Liver (tissue), 9 donors: ENCODE measurements around the gene LRRC23. TPM values are rescaled to one million over a fixed set of nuclear protein-coding genes. Genes with fewer than 3 reads are reported as not detected.
A peak's percentile ranks its signal among the peaks of the same experiment; 100 is the strongest.

Experiments used
- DNase-seq: peaks from one replicate; pipeline ENCODE4 v3.0.0-alpha.2; 2017; ENCODE audit warnings: low spot score
- H3K27ac ChIP-seq, 2 donors: one replicate each; pipeline ENCODE4 v1.7.0; 2013; ENCODE audit warnings: inconsistent platforms in 2 of 2, low read length in 2 of 2, control low read depth in 1 of 2, low read depth in 1 of 2, mild to moderate bottlenecking in 1 of 2
- H3K27me3 ChIP-seq, 4 donors: one replicate each; pipeline versions ENCODE4 v1.6.1 to v1.7.0; 2013; ENCODE audit warnings: low read length in 3 of 4, inconsistent platforms in 1 of 4, mild to moderate bottlenecking in 1 of 4, moderate library complexity in 1 of 4; ENCODE audit not compliant: control insufficient read depth in 4 of 4, insufficient read depth in 4 of 4
- H3K36me3 ChIP-seq, 4 donors: one replicate each; pipeline versions ENCODE4 v1.6.1 to v1.7.0; 2013; ENCODE audit warnings: low read length in 3 of 4, mild to moderate bottlenecking in 3 of 4, low read depth in 1 of 4, moderate library complexity in 1 of 4; ENCODE audit not compliant: control insufficient read depth in 4 of 4, insufficient read depth in 3 of 4
- H3K4me1 ChIP-seq, 4 donors: one replicate each; pipeline versions ENCODE4 v1.6.1 to v1.7.0; 2013; ENCODE audit warnings: low read length in 3 of 4, mild to moderate bottlenecking in 3 of 4, moderate library complexity in 1 of 4; ENCODE audit not compliant: control insufficient read depth in 4 of 4, insufficient read depth in 4 of 4
- H3K4me3 ChIP-seq, 3 donors: one replicate each; pipeline versions ENCODE4 v1.6.1 to v1.7.0; 2013; ENCODE audit warnings: low read length in 3 of 3, control low read depth in 1 of 3, low read depth in 1 of 3, mild to moderate bottlenecking in 1 of 3
- H3K9ac ChIP-seq, 2 donors: one replicate each; pipeline ENCODE4 v1.7.0; 2013; ENCODE audit warnings: low read length in 2 of 2, mild to moderate bottlenecking in 2 of 2, moderate library complexity in 2 of 2, control low read depth in 1 of 2, low read depth in 1 of 2
- H3K9me3 ChIP-seq, 4 donors: one replicate each; pipeline versions ENCODE4 v1.6.1 to v1.7.0; 2013; ENCODE audit warnings: low read length in 3 of 4; ENCODE audit not compliant: control insufficient read depth in 4 of 4
- EGR1 ChIP-seq, 2 donors: IDR thresholded peaks; 2 replicates each; pipeline ENCODE4 v1.6.1; 2016 to 2018; ENCODE audit warnings: antibody characterized with exemption in 2 of 2, low read depth in 2 of 2
- FOXA1 ChIP-seq: IDR thresholded peaks from 2 replicates; pipeline ENCODE4 v1.6.1; 2016; ENCODE audit warnings: antibody characterized with exemption
- GABPA ChIP-seq, 2 donors: IDR thresholded peaks in 1 of 2; conservative IDR thresholded peaks in 1 of 2; 2 replicates each; pipeline ENCODE4 v1.6.1; 2016; ENCODE audit warnings: antibody characterized with exemption in 2 of 2, mild to moderate bottlenecking in 1 of 2, moderate library complexity in 1 of 2
- HNF4A ChIP-seq, 2 donors: conservative IDR thresholded peaks; 2 replicates each; pipeline ENCODE4 v1.6.1; 2016; ENCODE audit warnings: antibody characterized with exemption in 2 of 2, mild to moderate bottlenecking in 2 of 2
- RXRA ChIP-seq, 2 donors: IDR thresholded peaks; 2 replicates each; pipeline ENCODE4 v1.6.1; 2017 to 2018; ENCODE audit warnings: antibody characterized with exemption in 2 of 2, mild to moderate bottlenecking in 1 of 2
- SP1 ChIP-seq: IDR thresholded peaks from 2 replicates; pipeline ENCODE4 v1.6.1; 2018; ENCODE audit warnings: antibody characterized with exemption, mild to moderate bottlenecking
- TAF1 ChIP-seq: conservative IDR thresholded peaks from 2 replicates; pipeline ENCODE4 v1.6.1; 2016; ENCODE audit warnings: antibody characterized with exemption, mild to moderate bottlenecking
- YY1 ChIP-seq: IDR thresholded peaks from 2 replicates; pipeline ENCODE4 v1.6.1; 2016; ENCODE audit warnings: antibody characterized with exemption, mild to moderate bottlenecking
- WGBS: extraction: QIAGEN DNeasy Blood & Tissue Kit; methylation state at CpG from one replicate; pipeline ENCODE4 v1.1.7; 2013; 5-methylcytosine and 5-hydroxymethylcytosine counted together
- polyA plus RNA-seq, 2 donors: library from polyadenylated mRNA; stranded (reverse) in 1 of 2; unstranded in 1 of 2; fragments of 200-250 nt in 1 of 2; fragments of >200 nt in 1 of 2; fragmentation: Nextera tagmentation in 1 of 2; extraction: Ambion mirVana in 1 of 2; gene quantifications; one replicate each; pipeline versions ENCODE4 v1.2.1 to v1.2.3, GENCODE V29; 2013 to 2015
- total RNA-seq, 2 donors: library from RNA; depleted of rRNA; stranded (reverse); fragments of >200 nt; gene quantifications; one replicate each; pipeline ENCODE4 v1.2.3, GENCODE V29; 2014
- TF ChIP-seq, protein P1 (sequence below): IDR thresholded peaks from 2 replicates; pipeline ENCODE4 v1.6.1; 2016; ENCODE audit warnings: antibody characterized with exemption
- TF ChIP-seq, protein P2 (sequence below): IDR thresholded peaks from 2 replicates; pipeline ENCODE4 v1.6.1; 2016; ENCODE audit warnings: antibody characterized with exemption
- TF ChIP-seq, protein P3 (sequence below): fragments of 150-350 bp; IDR thresholded peaks from 2 replicates; pipeline ENCODE4 v1.5.1; 2017; ENCODE audit warnings: improper control_type of control experiment, low read depth, low read length; ENCODE audit not compliant: missing input control
- TF ChIP-seq, protein P4 (sequence below): IDR thresholded peaks from 2 replicates; pipeline ENCODE4 v1.6.1; 2016; ENCODE audit warnings: antibody characterized with exemption, mild to moderate bottlenecking
- TF ChIP-seq, protein P5 (sequence below): IDR thresholded peaks from 2 replicates; pipeline ENCODE4 v1.6.1; 2016; ENCODE audit warnings: antibody characterized with exemption
- donor health status: healthy.
- donor health status: healthy.
- donor health status: healthy.
- donor health status: healthy.
- donor health status: healthy.

The LRRC23 gene
- total and polyA plus RNA-seq, 4 donors = 0.92 to 3.6 (median 2.1) TPM

DNA sequence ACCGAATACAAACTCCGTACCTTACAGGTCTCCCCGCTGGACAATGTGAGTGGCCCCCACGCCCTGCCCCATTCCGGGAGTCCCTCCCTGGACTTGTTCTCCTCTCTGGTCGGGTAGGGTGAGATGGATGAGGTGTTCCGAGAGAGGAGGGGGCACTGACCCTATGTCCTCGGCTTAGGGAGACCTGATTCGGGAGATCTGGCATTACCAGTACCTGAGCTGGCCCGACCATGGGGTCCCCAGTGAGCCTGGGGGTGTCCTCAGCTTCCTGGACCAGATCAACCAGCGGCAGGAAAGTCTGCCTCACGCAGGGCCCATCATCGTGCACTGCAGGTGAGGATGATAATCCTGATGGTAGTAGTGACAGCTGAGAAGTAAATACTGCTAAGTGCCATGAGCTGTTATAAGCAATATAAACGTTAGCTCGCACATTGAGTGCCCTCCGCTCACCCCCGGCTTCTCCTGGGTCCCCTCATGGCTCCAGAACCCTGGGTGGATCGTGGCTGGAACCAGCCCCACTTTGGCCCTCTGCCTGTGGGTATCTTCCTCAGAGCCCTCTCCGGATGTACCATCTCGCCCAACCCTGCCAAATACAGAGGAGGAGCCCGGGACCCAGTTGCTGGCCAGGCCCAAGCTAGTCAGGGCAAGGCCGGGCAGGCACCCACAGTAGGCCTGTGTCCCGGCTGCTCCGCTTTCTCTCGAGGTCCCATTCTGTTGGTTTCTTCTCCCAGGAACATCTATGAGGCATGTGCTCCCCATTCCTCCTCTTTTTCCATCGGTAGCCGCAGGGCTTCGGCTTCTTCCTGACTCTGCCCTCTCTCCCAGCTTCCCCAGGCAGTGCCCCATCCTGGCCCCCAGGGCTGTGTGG, 53.4 kb downstream of the LRRC23 start:
- TF ChIP-seq, protein P1, sequence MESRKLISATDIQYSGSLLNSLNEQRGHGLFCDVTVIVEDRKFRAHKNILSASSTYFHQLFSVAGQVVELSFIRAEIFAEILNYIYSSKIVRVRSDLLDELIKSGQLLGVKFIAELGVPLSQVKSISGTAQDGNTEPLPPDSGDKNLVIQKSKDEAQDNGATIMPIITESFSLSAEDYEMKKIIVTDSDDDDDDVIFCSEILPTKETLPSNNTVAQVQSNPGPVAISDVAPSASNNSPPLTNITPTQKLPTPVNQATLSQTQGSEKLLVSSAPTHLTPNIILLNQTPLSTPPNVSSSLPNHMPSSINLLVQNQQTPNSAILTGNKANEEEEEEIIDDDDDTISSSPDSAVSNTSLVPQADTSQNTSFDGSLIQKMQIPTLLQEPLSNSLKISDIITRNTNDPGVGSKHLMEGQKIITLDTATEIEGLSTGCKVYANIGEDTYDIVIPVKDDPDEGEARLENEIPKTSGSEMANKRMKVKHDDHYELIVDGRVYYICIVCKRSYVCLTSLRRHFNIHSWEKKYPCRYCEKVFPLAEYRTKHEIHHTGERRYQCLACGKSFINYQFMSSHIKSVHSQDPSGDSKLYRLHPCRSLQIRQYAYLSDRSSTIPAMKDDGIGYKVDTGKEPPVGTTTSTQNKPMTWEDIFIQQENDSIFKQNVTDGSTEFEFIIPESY = no peak
- TF ChIP-seq, protein P2, sequence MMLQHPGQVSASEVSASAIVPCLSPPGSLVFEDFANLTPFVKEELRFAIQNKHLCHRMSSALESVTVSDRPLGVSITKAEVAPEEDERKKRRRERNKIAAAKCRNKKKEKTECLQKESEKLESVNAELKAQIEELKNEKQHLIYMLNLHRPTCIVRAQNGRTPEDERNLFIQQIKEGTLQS = no peak
- no peak overlapping the region for H3K9ac ChIP-seq
- no peaks in the 10 kb centered on the region for H3K27me3 ChIP-seq
- no peak for DNase-seq
- peak overlapping the region; percentile 4 to 56 for H3K27ac ChIP-seq
- H3K4me1 ChIP-seq = peaks cover 0 to 36% (median 14%) of the 10 kb centered on the region in 4 donors
- H3K36me3 ChIP-seq = peaks cover 0 to 3% (median 2%) of the 10 kb centered on the region in 4 donors
- H3K9me3 ChIP-seq = no peaks in the 10 kb centered on the region
- WGBS = 88% methylated on average over 28 of the region's 28 CpGs
- H3K4me3 ChIP-seq = no peak overlapping the region

DNA sequence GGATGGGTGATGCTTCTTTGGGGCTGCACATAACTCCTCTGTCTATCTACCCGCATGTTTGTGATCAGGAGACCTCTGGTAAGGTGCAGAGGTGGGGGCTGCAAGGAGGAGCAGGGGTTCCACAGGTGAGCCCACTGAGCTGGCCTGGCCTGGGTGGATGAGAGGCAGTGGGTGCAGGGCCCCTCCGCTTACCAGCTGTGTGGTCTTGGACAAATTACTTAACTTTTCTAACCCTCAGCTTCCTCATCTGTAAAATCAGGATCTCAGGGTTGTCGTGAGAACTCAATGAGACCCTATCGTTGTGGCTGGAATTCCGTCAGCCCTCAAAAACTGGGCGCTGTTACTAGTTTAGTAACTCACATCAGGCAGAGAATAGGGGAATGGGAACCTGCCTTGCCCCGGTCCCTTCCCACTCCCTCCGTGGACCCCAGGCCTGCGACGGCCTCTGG, 54.0 kb downstream of the LRRC23 start:
- Histone ChIP-seq H3K9ac (no peak overlapping the region), H3K36me3 (peaks cover 0 to 3% (median 2%) of the 10 kb centered on the region in 4 donors), H3K27ac (peak overlapping the region; percentile 56 to 73), H3K4me1 (peaks cover 0 to 36% (median 14%) of the 10 kb centered on the region in 4 donors), H3K27me3 (no peaks in the 10 kb centered on the region), H3K9me3 (no peaks in the 10 kb centered on the region), H3K4me3 (no peak overlapping the region)
- WGBS = 72% methylated on average over 10 of the region's 10 CpGs
- DNase-seq = no peak
- TF ChIP-seq RXRA (IDR thresholded peaks at IDR 0.05) = no peak
- TF ChIP-seq HNF4A (conservative IDR thresholded peaks at IDR 0.05) = no peak
- TF ChIP-seq TAF1 = no peak
- TF ChIP-seq FOXA1 = no peak
- TF ChIP-seq GABPA (IDR thresholded peaks at IDR 0.05 in 1 of 2, conservative IDR thresholded peaks at IDR 0.05 in 1 of 2) = no peak
- no peak for TF ChIP-seq YY1
- TF ChIP-seq SP1 = no peak
- TF ChIP-seq, protein P3, sequence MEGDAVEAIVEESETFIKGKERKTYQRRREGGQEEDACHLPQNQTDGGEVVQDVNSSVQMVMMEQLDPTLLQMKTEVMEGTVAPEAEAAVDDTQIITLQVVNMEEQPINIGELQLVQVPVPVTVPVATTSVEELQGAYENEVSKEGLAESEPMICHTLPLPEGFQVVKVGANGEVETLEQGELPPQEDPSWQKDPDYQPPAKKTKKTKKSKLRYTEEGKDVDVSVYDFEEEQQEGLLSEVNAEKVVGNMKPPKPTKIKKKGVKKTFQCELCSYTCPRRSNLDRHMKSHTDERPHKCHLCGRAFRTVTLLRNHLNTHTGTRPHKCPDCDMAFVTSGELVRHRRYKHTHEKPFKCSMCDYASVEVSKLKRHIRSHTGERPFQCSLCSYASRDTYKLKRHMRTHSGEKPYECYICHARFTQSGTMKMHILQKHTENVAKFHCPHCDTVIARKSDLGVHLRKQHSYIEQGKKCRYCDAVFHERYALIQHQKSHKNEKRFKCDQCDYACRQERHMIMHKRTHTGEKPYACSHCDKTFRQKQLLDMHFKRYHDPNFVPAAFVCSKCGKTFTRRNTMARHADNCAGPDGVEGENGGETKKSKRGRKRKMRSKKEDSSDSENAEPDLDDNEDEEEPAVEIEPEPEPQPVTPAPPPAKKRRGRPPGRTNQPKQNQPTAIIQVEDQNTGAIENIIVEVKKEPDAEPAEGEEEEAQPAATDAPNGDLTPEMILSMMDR = no peak
- TF ChIP-seq, protein P1 = no peak
- TF ChIP-seq, protein P2 = no peak
- TF ChIP-seq, protein P4, sequence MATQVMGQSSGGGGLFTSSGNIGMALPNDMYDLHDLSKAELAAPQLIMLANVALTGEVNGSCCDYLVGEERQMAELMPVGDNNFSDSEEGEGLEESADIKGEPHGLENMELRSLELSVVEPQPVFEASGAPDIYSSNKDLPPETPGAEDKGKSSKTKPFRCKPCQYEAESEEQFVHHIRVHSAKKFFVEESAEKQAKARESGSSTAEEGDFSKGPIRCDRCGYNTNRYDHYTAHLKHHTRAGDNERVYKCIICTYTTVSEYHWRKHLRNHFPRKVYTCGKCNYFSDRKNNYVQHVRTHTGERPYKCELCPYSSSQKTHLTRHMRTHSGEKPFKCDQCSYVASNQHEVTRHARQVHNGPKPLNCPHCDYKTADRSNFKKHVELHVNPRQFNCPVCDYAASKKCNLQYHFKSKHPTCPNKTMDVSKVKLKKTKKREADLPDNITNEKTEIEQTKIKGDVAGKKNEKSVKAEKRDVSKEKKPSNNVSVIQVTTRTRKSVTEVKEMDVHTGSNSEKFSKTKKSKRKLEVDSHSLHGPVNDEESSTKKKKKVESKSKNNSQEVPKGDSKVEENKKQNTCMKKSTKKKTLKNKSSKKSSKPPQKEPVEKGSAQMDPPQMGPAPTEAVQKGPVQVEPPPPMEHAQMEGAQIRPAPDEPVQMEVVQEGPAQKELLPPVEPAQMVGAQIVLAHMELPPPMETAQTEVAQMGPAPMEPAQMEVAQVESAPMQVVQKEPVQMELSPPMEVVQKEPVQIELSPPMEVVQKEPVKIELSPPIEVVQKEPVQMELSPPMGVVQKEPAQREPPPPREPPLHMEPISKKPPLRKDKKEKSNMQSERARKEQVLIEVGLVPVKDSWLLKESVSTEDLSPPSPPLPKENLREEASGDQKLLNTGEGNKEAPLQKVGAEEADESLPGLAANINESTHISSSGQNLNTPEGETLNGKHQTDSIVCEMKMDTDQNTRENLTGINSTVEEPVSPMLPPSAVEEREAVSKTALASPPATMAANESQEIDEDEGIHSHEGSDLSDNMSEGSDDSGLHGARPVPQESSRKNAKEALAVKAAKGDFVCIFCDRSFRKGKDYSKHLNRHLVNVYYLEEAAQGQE = no peak
- TF ChIP-seq, protein P5, sequence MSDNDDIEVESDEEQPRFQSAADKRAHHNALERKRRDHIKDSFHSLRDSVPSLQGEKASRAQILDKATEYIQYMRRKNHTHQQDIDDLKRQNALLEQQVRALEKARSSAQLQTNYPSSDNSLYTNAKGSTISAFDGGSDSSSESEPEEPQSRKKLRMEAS = no peak
- TF ChIP-seq EGR1 (IDR thresholded peaks at IDR 0.05; ENCODE audit: low read depth in 2 of 2) = no peak
